ENCODE data around the gene FAM241B.

The FAM241B gene

DNA sequence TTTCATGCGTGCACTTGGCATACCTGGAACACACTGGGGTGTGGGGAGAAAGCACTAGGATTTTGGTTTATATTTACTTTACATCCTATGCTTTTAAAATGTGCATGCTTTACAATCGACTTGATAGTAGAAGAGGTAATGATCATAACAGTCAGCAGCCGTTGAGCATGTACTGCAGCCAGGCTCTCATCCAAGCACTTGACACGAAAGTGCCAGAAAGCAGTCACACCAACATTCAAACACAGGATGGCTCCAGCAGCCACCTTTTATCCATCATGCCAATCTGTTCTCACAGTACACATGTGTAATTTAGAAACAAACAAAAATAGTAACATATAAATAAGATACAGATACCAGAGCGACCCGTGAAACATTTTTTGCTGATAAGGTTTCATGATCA, 1.2 kb upstream of the FAM241B start:
- TF ChIP-seq GATA3 (IDR thresholded peaks at IDR 0.05; ENCODE audit: low read depth, low read length) (no peak), GATA2 (IDR thresholded peaks at IDR 0.05; ENCODE audit: low read depth, low read length) (no peak)

GRCh38 chr10:69629519-69629896, 539 bp upstream of the FAM241B start:
- TF ChIP-seq GATA2 (IDR thresholded peaks at IDR 0.05; ENCODE audit: low read depth, low read length) (no peak), GATA3 (IDR thresholded peaks at IDR 0.05; ENCODE audit: low read depth, low read length) (no peak)

GRCh38 chr10:69630651-69631400, 779 bp downstream of the FAM241B start:
- TF ChIP-seq GATA3 (IDR thresholded peaks at IDR 0.05; ENCODE audit: low read depth, low read length) = no peak
- no peak for TF ChIP-seq GATA2 (IDR thresholded peaks at IDR 0.05; ENCODE audit: low read depth, low read length)

DNA sequence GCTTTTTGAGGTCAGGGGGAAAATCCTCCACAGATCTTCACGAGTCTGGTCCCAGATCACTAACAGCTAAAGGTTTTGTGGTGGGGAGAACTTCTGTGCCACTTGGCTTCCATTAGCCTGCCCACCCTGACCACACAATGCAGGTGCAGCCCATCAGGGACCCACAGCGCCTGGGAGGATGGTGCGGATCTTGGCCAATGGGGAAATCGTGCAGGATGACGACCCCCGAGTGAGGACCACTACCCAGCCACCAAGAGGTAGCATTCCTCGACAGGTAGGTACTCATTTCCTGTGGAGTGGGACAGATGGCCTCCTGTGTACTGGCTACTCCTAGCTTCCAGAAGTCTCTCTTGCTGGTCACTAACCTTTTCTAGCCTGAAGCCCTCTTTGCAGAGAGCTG, 1.5 kb downstream of the FAM241B start:
- TF ChIP-seq GATA3 (IDR thresholded peaks at IDR 0.05; ENCODE audit: low read depth, low read length) (no peak), GATA2 (IDR thresholded peaks at IDR 0.05; ENCODE audit: low read depth, low read length) (no peak)

DNA sequence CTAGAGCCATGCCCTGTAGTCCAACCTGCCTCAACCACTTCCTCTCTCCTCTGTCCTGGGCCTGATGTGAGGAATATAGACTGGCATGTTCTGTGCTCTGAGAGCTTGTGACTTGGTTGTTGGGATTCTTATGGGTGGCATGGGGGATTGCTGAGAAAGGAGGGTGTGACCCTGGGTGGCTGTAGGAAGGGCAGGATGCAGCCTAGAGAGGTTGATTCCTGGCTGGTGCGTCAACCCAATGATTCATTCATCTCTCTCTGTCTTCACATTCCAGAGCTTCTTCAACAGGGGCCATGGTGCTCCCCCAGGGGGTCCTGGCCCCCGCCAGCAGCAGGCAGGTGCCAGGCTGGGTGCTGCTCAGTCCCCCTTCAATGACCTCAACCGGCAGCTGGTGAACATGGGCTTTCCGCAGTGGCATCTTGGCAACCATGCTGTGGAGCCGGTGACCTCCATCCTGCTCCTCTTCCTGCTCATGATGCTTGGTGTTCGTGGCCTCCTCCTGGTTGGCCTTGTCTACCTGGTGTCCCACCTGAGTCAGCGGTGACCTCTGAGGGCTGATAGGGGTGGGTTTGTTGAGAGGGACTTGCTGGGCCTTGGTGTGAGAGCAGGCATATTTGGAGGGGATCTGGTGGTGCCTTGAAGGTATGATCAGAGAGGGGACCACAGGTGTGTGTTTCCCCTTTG, 2.6 kb downstream of the FAM241B start:
- TF ChIP-seq GATA2 (IDR thresholded peaks at IDR 0.05; ENCODE audit: low read depth, low read length) (no peak), GATA3 (IDR thresholded peaks at IDR 0.05; ENCODE audit: low read depth, low read length) (no peak)

DNA sequence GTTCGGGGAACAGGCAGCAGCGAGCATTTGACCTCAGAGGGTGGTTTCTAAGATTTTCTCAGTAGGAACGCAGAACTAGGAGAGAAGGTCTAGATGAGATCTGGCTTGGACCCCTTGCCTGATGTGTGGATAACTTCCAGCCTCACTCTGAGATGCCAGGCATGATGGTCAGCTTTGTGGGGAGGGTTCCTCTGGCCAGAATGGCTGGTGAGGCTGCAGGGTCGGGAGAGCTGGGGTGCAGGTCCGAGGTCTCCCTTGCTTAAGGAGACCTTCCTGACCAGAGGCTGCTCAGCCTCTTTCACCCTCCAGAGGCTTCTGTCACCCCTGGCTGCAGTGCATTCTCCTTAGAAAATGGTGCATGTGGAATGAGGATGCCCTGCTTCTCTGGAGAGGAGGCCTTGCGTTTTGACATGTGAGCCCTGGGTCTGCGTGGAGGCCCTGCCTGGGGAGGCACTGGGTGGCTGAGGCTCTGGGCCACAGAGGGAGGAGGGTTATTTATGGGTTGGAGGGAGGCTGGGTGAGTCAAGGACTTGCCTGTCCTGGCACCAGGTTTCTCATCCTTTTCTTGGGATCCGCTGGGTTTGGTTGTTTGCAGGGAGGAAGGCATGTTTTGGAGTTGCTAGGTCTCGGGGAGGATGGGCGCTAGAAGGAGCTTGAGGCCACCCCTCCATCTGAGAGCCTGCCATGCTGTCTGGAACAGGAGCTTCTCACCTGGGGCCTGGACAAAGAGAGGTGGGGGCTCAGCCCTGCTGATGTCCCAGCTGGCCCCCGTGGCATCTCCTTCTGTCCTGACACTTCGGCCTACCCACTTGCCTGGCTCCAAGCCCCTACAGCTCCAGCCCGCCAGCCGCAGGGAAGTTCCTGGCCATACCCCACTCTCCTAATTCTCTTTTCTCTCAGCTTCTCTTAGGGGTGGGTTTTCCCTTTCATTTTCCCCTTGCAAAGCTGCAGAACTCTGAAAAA, 3.9 kb downstream of the FAM241B start:
- TF ChIP-seq GATA2 (IDR thresholded peaks at IDR 0.05; ENCODE audit: low read depth, low read length) (no peak), GATA3 (IDR thresholded peaks at IDR 0.05; ENCODE audit: low read depth, low read length) (no peak)

GRCh38 chr10:69634759-69635425, 4.8 kb downstream of the FAM241B start:
- TF ChIP-seq GATA2 (IDR thresholded peaks at IDR 0.05; ENCODE audit: low read depth, low read length) = no peak
- no peak for TF ChIP-seq GATA3 (IDR thresholded peaks at IDR 0.05; ENCODE audit: low read depth, low read length)

DNA sequence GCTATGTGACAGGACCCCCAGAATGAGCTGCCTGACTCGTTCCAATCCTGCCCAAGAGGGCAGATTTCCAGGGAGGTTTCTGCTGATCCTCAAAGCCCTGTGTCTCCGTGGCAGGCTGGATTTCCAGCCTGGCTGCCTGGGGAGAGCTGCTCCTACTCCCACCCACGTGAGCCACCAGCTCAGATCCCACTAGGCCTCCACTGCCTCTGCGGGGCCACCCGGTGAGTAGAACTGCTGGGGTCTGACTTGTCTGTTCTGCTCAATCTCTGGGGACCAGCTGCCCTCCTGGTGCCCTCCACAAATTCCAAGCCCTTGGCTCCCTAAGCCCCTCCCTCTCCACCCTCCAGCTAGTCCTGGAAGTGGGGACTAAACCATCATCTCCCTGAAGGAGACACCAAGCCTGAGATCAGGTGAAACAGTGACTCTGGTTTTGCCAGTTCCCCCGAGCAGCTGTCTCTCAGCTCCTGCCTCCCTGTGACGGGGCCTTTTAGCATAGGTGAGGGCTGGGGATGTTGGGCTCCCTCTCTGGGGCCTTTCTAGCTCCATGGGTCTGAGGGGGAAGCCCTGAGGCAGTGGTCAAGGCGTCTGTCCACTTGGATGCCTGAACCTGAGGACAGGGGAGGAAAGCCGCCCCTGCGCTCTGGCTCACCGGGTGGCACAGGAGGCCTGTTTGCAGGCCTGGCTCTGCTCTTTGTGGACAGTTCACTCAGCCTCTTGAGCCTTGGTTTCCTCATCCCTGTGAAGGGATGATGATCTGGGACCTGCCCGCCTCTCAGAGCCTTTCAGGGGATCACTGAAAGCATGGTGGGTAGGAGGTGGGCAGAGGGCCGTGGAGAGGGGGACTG, 5.6 kb downstream of the FAM241B start:
- TF ChIP-seq GATA3 (IDR thresholded peaks at IDR 0.05; ENCODE audit: low read depth, low read length) (no peak), GATA2 (IDR thresholded peaks at IDR 0.05; ENCODE audit: low read depth, low read length) (no peak)

DNA sequence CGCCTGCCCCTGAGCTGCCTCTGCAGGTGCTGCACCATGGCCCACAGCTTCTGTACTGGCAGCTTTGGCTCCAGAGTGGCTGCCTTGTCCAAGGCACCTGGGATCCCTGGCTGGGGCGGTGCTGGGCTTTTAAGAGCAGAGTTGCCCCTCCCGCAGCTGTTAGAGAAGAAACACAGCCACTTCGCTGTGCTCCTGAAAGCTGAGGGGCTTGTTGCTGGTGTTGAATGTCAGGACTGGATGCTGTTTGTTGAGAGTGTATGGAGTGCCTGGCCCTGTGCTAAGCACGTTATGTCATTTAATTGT, 6.2 kb downstream of the FAM241B start:
- no peak for TF ChIP-seq GATA2 (IDR thresholded peaks at IDR 0.05; ENCODE audit: low read depth, low read length)
- TF ChIP-seq GATA3 (IDR thresholded peaks at IDR 0.05; ENCODE audit: low read depth, low read length) = no peak

DNA sequence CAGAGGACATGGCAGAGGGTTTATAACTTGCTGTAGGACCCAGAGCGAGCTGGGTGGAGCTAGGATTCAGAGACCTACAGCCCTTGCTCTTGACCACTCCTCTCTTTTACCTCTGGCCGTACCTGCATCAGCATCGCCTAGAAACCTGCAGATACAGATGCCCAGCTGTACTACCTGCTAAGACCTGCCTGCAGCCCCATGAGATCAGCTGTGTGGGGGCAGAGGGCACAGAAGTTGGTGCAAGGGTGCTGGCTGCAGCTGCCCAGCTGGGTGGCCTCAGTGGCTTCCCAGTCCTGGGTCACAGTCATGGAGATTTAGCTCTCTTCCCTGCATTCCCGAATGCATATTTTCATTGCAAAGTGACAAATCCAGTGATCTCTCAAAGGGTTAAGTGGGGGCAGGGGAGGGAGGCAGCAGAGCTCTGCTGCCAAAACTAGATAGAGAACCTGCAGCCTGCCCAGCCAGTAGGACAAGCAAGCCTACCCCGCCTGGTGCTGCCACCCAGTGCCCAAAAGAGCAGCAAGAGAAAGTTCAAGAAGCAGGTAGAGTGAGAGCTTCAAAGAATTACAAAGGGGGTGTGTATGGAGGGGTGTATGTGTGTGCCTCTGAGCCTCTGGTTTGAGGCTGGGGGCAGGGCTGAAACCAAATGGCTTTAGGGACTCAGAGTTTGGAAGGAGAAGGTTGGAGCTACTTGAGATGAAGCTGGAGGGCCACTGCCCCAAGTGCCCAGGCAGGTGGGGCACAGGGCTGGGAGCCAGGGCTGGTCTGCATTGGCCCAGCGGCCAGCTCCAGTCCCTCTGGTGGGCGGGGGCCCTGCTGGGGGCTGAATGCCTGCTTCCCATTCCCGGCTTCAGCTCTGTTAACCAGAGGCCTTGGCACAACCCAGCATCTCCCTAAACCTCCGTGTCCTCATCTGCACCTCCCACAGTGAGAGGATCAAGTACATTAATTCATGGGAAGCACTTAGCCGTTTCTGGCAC, 6.9 kb downstream of the FAM241B start:
- TF ChIP-seq GATA2 (IDR thresholded peaks at IDR 0.05; ENCODE audit: low read depth, low read length) = no peak
- no peak for TF ChIP-seq GATA3 (IDR thresholded peaks at IDR 0.05; ENCODE audit: low read depth, low read length)

- TF ChIP-seq GATA3 (IDR thresholded peaks at IDR 0.05; ENCODE audit: low read depth, low read length) (no peak), GATA2 (IDR thresholded peaks at IDR 0.05; ENCODE audit: low read depth, low read length) (no peak)
These were observed 8.6 kb downstream of the FAM241B start for GRCh38 chr10:69638642-69639041.
